GM10847 (cell line): ENCODE data around the gene TRPV5.

Source experiments
- POLR2A ChIP-seq: IDR thresholded peaks from 2 replicates; pipeline ENCODE4 v1.6.1; 2011; ENCODE audit not compliant: insufficient read length; ENCODE audit errors: extremely low read depth

Gene TRPV5

DNA sequence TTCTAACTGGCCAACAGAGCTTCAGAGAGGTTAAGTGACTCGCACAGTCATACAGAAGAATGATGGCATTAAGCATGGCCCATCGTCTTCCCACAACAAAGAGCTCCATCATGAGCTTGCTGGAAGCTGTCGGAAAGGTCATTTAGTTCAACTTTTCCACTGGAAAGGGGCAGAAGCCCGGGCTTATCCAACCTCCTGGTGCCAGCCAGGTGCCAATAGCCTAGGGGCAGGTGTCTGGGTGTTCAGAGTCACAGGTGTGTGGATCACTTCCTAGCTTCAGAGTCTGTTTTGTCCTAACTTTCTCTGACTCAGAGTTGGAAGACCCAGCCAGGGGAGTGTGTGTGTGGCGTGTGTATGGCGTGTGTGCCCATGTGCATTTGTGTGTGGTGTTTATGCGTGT lies 46.7 kb downstream of the TRPV5 start:
- TF ChIP-seq POLR2A = no peak

DNA sequence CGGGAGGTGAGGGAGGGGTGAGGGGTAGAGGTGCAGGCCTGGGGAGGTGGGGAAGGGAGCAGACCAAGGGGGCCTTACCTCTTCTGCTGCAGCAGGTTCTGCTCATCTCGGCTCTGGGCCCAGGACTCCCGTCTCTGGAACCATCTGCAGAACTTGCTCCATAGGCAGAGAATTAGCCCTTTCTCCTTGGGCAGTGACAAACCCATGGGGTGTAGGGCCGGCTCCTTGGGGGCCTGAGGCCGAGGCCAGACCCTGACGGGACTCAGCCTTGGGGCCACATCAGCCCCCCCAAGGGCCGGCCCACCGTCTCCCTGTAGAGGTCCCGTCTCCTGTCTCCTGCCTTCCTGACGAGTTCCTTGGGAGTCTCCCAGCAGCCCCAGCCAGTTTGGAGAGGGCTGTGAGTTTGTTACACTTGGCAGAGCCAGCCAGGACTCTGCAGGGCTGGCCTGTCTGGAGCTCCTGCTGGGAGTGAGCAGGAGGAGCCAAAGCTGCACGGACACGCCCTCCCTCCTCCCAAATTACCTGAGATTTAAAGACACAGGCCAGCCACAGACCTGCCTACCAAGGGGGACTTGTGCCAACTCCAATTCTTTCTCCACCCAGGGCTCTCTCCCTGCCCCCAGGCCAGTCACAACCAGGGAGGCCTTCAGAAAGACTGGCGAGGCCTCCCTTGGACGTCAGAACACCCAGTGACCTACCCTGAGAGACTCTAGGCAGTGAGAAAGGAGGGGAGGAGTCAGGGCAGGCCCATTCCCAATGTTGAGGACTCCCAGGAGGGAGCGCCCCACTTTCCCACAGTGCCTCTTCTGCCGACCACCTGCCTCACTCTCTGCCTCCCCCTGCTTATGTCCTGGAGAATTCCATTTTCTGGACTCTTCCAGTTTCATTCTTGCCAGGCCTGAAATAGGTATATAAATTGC lies 48.0 kb downstream of the TRPV5 start, which contains the start of gene TRPV6:
Gene TRPV6, minus strand, starts transcription at position 435 of the 920 bp plus-strand sequence.
- TF ChIP-seq POLR2A = no peak

DNA sequence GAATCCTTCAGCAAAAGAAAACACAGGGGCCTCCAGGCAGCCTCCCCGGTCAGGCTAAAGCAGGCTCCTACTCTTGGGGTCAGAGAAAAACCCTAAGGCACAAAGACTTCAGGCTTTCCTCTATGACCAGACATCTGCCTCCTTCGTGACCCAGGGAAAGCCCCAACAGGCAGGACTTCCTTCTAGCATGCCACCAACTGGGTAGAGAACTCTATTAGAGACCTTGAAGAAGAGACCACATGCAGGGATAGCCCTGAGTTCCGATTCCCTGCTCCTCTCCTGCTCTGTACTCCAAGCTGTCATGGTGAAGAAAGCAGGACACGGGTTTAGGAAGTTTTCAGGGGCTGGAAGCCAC lies 49.3 kb downstream of the TRPV5 start:
- no peak for TF ChIP-seq POLR2A

GRCh38 chr7:142883571-142884285 lies 49.8 kb downstream of the TRPV5 start:
- TF ChIP-seq POLR2A = no peak

DNA sequence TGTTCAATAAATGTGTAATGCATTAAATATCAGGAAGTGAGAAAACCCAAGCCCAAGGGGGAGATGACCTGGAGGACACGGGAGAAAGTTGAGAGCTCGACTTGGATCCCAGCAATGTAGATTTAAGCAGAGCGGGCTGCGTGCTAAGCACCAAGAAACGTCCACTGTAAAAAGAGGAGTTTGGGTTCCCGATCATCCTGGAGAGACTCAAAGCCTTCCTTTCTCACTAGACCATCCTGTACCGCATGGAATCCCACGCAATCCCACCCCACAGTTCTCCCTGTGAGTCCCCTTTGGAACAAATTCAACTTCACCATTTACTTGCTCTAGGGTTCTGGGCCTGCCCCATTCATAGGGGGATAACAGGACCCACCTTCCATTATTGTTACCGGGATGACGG lies 50.4 kb downstream of the TRPV5 start:
- no peak for TF ChIP-seq POLR2A

GRCh38 chr7:142882338-142882678 lies 51.2 kb downstream of the TRPV5 start:
- no peak for TF ChIP-seq POLR2A

DNA sequence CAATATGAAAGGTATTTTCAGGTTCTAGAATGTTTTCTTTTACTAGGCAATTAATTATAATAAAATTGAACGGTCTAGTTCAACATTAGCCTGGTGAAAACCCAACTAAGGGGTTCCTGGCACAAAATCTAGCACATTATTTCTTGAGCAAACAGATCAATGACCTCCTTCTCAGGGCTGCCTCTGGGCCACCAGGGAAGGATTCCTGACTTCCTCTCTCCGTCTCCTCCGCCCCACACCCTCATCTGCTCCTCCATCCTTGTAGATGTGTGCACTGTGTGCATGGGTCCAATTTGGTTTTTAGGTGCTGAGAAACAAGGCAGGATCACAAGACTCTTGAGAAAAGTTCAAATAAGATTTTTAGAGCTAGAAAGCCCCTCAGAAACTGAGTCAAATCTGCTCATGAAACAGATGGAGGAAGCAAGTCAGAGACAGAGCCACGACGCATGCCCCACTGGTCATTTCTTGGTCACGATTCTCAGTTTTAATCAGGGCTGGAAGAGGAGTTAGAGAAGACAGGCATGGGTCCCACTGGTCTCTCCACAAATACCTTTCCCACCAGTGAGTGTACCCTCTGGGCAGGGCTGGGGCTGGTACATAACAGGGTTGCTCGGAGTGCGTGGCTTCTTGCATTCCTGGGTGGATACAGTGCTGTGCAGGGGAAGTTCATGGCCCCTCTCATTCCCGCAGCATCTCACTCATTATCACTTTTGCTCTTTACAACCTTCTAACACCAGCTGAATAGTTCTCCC lies 51.8 kb downstream of the TRPV5 start:
- TF ChIP-seq POLR2A = no peak

DNA sequence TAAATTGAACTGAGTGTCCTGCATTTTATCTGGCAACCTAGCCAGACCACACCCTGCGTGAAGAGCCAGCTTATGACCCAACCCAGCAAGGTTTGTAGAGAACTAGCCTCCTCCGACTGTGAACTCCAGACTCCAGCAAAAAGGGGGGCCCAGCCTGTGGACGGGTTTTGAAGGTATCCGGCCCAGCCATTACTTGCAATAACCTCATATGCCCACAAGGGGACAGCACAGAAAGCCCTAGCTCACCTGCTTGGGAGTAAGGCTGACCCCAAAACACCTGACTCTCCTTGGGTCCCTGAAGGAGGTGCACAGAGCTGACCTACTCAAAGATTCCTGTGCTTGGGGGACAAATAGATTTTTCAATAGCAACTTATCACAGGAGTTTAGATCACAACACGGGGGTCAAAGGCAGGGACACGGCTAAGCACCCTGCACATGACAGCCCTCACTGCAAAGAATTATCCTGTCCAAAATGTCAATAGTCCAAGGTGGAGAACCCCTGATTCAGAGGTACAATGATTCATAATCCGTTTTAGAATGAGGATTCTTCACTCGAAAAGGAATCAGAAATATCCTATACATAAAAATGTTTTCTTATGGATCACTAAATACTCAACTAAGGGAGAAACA lies 52.6 kb downstream of the TRPV5 start:
- no peak for TF ChIP-seq POLR2A

GRCh38 chr7:142879060-142879459 lies 54.5 kb downstream of the TRPV5 start:
- no peak for TF ChIP-seq POLR2A

GRCh38 chr7:142878315-142878714 lies 55.2 kb downstream of the TRPV5 start:
- TF ChIP-seq POLR2A = no peak

- TF ChIP-seq POLR2A = no peak
Observed at GRCh38 chr7:142876991-142877910, 56.3 kb downstream of the TRPV5 start.

DNA sequence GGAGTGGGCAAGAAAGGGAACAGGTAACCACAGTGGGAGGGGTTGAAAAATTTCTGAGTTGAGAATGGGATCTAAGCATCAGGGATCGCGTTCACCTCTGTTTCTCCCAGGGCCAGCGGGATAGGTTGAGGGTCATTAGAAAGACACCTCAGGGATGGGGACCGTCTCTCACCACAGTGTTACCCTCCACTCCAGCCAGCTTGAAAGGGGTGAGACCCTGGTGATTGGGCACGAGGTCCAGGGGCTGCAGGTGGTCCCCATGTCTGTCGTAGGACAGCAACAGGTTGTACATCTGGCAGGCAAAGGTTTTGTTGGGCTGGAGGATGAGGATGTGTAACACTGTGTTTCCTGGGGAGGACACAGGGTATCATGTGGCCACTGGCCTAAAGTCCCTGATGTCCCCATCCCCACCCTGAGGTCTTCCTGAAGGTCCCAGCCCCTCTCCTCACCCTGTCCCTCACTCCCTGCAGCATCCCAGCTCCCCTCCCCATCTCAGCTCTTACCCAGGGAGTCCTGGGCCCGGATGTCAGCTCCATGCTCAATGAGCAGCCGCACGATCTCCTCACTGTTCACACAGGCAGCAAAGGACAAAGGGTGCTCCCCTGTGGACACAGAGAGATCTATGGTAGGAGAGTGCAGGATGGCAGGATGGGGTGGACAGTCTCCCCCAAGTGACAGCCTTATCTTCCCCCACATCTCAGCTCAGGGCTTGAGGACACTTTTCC lies 57.1 kb downstream of the TRPV5 start:
- TF ChIP-seq POLR2A = no peak

DNA sequence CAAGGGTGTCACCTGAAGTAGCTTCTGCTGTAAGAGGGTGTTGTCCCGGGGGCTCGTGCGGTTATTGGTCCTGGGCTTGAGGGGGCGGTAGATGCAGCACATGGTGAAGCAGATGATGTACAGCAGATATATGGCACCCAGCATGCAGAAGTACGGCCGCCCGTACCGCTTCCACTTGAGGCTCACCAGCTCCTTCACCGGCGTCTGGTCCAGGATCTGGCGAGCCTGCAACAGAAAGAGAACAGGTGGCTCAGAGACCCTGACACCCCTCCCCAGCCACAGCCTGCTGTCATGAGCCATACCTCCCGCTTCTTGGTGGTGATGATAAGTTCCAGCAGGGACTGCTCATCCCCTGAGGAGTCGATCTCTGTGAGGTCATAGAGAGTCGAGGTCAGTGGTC lies 58.1 kb downstream of the TRPV5 start:
- no peak for TF ChIP-seq POLR2A

DNA sequence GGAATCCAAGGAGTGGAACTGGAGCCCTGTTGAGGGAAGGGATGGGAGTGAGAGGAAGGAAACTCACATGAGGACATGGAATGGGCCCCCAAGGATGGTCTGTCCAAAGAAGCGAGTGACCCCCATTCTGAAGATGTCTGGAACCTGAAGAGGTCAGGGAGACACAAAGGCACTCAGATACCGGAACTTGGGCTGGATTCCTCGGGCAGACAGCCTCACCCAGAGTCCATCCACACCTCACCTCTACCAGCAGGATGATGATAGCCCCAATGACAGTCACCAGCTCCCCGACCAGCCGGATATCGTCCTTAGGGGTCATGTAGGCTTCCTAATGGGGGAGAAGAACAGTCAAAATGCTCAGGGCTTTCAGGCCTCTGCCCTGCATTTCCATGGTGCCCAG lies 58.7 kb downstream of the TRPV5 start:
- no peak for TF ChIP-seq POLR2A
